Measurements from ENCODE around the gene DTNBP1.

- TF ChIP-seq POLR2A (IDR thresholded peaks at IDR 0.05; ENCODE audit: low read depth, low read length) (no peak), CHD1 (IDR thresholded peaks at IDR 0.05; ENCODE audit: low read depth, low read length) (no peak), RAD21 (IDR thresholded peaks at IDR 0.05; ENCODE audit: low read length) (no peak), RCOR1 (IDR thresholded peaks at IDR 0.05; ENCODE audit: insufficient replicate concordance, low read length) (no peak)
Observed at GRCh38 chr6:15483060-15483459, 179.8 kb downstream of the DTNBP1 start.
